Stimulated activated CD8-positive, alpha-beta memory T cell treated with anti-CD3 and anti-CD28 coated beads, Interleukin-7, amount 100 ng/mL, for 24 hours (primary cell): Measurements from ENCODE around the gene APOL4.
"Not testable (repeated sequence)": the region's sequence is repeated elsewhere in the genome, so short reads cannot be mapped to it uniquely, and the experiment has no call there.

Experiments used
- DNase-seq: peaks from one replicate; pipeline ENCODE4 v3.0.0-alpha.2; 2020; ENCODE audit warnings: low read depth

The APOL4 gene

GRCh38 chr22:36184433-36185025 lies 17.1 kb downstream of the APOL4 start:
- DNase-seq: no peak

DNA sequence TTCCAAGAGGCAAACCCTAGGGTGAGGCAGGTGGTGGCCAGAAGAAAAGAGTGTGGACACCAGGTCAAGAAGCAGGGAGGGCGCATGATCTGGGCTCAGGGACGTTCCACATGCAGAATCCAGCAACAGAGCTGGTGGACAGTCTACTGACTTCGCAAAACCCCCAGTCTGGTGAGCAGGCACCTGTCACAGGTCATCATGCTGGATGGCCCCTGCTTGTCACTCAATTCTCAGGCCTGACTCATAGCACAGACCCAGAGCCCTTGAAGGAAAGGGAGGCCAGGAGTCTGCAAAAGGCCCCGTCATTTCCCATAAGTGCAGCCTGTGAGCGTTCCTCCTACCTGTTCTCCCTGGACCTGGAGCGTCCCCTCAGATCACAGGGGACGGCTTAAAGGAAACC lies 18.2 kb downstream of the APOL4 start:
- no peak for DNase-seq

DNA sequence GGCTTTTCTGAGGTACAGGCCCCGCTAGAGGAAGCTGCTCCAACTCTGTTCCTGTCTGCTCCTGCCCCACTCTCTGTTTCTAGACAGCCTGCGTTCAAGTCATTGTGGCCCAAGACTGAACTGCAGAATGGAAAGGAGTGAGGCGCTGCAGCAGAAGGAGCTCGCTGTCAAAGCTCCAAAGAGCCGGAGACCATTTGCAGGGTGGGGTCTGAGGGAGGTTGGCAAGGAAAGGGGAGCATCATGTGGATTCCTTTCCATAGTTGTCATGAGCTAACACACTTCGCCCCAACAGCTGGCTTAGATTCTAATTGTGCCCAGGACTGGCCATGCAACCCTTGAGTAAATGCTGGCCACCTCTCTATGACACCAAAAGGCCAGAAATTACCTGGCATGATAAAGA lies 18.8 kb downstream of the APOL4 start:
- no peak for DNase-seq

DNA sequence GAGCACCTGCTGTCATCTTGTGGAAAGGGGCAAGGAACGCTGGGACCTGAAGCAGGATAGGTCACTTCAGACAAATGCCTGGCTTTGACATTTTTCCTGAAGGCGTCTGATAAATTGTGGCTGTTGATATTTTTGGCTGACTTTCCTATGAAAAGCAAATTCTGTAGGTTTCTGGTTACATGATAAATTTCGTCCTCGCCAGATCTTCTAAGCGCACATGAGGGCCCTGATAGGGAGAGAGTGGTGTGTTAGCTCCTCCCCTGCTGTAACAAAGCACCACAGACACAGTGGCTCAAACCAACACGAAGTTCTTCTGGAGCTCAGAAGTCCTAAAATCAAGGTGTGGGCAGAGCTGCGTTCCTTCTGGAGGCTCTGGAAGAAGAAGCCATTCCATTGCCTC lies 19.6 kb downstream of the APOL4 start:
- DNase-seq: no peak

GRCh38 chr22:36180928-36181327 lies 20.7 kb downstream of the APOL4 start:
- no peak for DNase-seq

DNA sequence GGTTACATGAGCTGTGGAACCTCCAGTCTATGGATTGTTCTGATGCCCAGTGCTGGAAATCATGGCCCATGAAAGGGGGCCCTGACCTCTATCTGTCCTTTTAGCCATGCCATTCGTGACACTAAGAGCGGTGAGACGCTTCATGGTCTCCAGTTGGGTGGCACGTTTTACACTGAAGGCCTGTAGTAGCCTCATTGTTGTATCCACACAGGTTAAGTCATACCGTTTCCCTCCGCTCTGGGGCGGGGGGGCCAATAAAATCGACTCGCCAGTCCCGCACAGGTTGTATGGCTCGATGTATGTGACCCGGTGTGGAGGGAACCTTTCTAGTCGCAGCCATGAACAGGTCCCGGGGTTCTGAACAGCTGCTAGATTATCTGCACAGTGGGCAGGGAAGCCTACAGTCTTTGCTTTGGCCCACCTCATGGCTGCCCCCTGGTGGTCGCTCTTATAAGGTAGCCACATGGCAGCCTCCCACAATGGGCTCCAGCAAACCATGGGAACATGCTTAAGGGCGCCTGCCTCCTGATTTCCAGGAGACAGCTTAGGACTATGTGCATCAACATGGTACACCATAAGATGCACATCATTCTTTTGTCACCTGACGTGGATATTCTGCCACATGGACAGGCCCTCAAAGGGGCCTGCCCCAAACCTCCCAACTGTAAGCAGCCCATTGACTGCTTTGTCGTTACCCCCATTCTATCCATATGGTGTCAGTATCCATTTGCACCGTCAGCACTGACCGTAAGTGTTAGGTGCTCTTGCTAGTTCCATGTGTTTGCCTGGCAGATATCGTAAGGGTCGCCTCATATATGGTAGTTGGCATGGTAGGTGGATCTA lies 21.4 kb downstream of the APOL4 start:
- peak; percentile 84 for DNase-seq

GRCh38 chr22:36177160-36177559 lies 24.4 kb downstream of the APOL4 start:
- no peak for DNase-seq

DNA sequence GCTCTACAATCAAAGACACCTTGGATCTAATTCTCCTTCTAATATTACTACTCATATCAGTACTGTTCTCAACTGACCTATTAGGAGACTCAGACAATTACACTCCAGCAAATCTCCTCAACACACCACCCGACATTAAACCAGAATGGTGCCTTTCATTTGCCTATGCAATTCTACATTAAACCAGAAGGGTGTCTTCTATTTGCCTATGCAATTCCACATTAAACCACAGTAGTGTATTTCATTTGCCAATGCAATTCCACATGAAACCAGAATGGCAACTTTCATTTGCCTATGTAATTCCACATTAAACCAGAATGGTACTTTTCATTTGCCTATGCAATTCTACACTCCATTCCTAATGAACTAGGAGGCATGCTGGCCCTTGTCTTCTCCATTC lies 25.7 kb downstream of the APOL4 start:
- DNase-seq: no peak

- no peak for DNase-seq
Measured at GRCh38 chr22:36171941-36172340, 29.7 kb downstream of the APOL4 start.

- DNase-seq: no peak
Measured at GRCh38 chr22:36166518-36167220, 34.9 kb downstream of the APOL4 start.

- no peak for DNase-seq
Measured at GRCh38 chr22:36166086-36166485, 35.5 kb downstream of the APOL4 start.

- DNase-seq: no peak
Measured at GRCh38 chr22:36165141-36165540, 36.5 kb downstream of the APOL4 start.

GRCh38 chr22:36164621-36165020 lies 37.0 kb downstream of the APOL4 start:
- DNase-seq: no peak

DNA sequence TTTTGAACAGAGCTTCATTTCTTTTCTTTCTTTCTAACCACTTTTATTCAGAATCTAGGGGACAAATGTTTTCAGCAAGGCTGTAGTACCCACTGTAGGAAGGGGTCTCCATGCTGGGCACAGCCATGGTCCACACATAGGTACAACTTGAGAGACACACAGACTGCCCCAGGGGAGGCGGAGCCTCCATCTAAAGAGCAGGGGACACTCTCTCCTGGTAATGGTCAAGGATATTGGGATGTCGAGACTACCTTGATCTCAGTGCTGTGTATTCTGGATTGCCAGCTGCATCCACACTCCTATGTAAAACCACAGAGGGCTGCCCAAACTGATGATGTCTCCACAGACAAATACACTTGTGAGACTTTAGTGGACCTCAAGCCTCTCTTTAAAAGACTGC lies 38.1 kb downstream of the APOL4 start:
- DNase-seq: no peak

DNA sequence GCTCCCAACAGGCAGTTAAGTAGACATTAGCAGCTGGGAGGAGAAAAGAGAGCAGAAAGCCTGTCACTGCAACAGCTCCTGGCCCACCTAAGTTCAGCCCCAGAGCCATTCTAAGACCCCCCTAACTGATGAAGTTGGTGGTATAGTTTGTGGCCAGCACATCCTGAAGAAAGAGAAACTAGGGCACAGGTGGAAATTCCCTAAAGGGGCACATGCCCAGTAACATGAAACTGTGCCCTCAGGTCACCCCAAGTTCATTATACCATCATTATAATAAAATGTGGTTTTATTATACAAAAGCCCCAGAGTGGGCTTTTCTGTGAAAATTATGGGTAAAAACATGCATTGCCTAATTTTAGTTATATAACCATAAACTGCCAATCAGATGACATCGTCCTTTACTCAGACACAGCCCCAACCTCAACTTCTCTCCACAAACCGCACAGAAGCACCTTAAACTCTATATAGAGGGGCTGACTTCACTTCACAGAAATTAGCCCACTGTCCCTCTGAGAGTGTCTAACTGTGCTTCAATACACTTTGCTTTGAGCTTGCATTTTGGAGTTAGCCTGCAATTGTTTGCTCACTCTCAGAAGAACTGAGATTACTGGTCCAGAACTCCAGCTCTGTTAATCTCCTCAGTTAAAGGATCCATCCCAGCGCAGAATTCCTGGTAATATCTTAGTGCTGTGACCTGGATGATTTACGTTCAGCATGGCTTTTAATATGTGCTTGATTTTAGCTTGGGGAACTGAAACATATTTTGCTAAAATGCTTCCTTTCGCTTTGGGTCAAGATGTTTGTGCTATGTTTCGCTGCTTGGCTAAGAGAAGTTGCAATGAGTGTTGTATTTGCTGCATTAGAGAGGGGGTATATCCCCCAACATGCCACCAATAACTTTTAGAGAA lies 39.2 kb downstream of the APOL4 start:
- DNase-seq: no peak

GRCh38 chr22:36161793-36162126 lies 39.8 kb downstream of the APOL4 start:
- not testable (repeated sequence) for DNase-seq

GRCh38 chr22:36160499-36160942 lies 41.1 kb downstream of the APOL4 start, which contains the start of gene APOL3:
Gene APOL3 (minus strand): TSS chr22:36160755. CDS start chr22:36149055, 11,700 bp downstream.
- no peak for DNase-seq

GRCh38 chr22:36156515-36157419 lies 44.8 kb downstream of the APOL4 start:
- DNase-seq: peak; percentile 58

GRCh38 chr22:36156119-36156514 lies 45.5 kb downstream of the APOL4 start:
- no peak for DNase-seq

GRCh38 chr22:36155702-36156101 lies 45.9 kb downstream of the APOL4 start:
- DNase-seq: no peak

DNA sequence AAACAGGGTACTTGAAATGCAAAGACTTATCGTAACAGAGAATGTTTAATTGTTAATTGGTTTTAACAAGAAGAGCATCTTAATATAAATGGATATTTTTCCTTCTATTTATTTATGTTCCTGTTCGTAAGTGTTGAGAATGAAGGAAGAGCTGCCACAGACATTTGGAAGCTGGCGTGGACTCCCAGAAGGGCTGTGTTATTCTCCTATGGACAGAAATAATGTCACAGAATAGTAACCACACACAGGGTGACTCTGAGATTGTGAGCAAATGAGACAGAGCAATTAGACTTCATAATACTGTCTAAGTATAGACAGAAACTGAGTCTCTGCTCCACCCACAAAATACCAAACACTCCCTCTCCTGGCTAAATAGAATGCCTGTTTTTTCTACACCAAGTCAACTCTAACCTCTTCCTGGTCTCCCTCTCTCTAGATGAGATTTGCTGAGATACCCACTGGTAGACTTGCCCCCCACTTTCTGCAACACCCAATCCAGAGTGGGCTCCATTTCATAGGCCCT lies 47.1 kb downstream of the APOL4 start:
- DNase-seq: no peak
